OCI-LY7 (cell line): ENCODE results near the gene PELO. TPM values are rescaled to one million over a fixed set of nuclear protein-coding genes. Genes with fewer than 3 reads are reported as not detected.

Experiments
- BruUV-seq: library from RNA; stranded (reverse); fragments of 400-500 nt; replicated peaks from 2 replicates; lab custom pipeline; 2021; lab: Mats Ljungman, UMichigan
- CTCF ChIA-PET: fragments of 300-600 bp; sonication (Branson Sonifier 250); formaldehyde crosslinking; loops from one replicate; lab custom pipeline; 2022; ENCODE audit warnings: antibody characterized with exemption; ENCODE audit not compliant: unreplicated experiment; lab: Charles Lee
- POLR2A ChIA-PET: fragments of 300-600 bp; sonication (Branson Sonifier 250); formaldehyde crosslinking; loops from one replicate; lab custom pipeline; 2022; ENCODE audit warnings: antibody characterized with exemption; lab: Charles Lee
- DNase-seq: peaks from one replicate; pipeline ENCODE4 v3.0.0-alpha.2; 2015; ENCODE audit warnings: low spot score
- H2AFZ ChIP-seq: fragments of 200-600 bp; sonication (generic), shearing (Covaris generic); 2 replicates; pipeline ENCODE4 v1.6.1; 2014; ENCODE audit warnings: mild to moderate bottlenecking, antibody characterized with exemption, low read length, moderate library complexity
- H3K27ac ChIP-seq: fragments of 200-600 bp; sonication (generic); 2 replicates; pipeline ENCODE4 v1.5.1; 2014; ENCODE audit warnings: mixed run types, low read depth, mild to moderate bottlenecking, moderate library complexity, low read length, inconsistent platforms; ENCODE audit not compliant: poor library complexity, severe bottlenecking
- H3K36me3 ChIP-seq: fragments of 200-600 bp; sonication (generic); 2 replicates; pipeline ENCODE4 v1.6.1; 2014; ENCODE audit warnings: mild to moderate bottlenecking, antibody characterized with exemption, low read length, moderate library complexity, mixed read lengths; ENCODE audit not compliant: insufficient read depth
- H3K4me1 ChIP-seq: fragments of 200-600 bp; sonication (generic); 2 replicates; pipeline ENCODE4 v1.5.1; 2014; ENCODE audit warnings: mild to moderate bottlenecking, low read length; ENCODE audit not compliant: insufficient read depth, poor library complexity, severe bottlenecking
- H3K4me2 ChIP-seq: fragments of 200-600 bp; sonication (generic); 2 replicates; pipeline ENCODE4 v1.6.1; 2014; ENCODE audit warnings: mild to moderate bottlenecking, low read length
- H3K4me3 ChIP-seq: fragments of 200-600 bp; sonication (generic); 2 replicates; pipeline ENCODE4 v1.5.1; 2014; ENCODE audit warnings: mild to moderate bottlenecking, low read depth, low read length; ENCODE audit not compliant: poor library complexity, severe bottlenecking
- H3K79me2 ChIP-seq: fragments of 200-600 bp; sonication (generic); 2 replicates; pipeline ENCODE4 v1.6.1; 2016; ENCODE audit warnings: low read depth, mild to moderate bottlenecking, low read length, moderate library complexity, mixed read lengths; ENCODE audit not compliant: insufficient read depth
- H3K9me2 ChIP-seq: fragments of 200-600 bp; sonication (generic); 2 replicates; pipeline ENCODE4 v1.6.1; 2016; ENCODE audit warnings: mild to moderate bottlenecking, low read length, mixed read lengths; ENCODE audit not compliant: insufficient read depth
- H3K9me3 ChIP-seq: fragments of 200-600 bp; sonication (generic); 2 replicates; pipeline ENCODE4 v1.6.1; 2014; ENCODE audit warnings: mild to moderate bottlenecking, mixed run types, low read length, mixed read lengths
- H4K20me1 ChIP-seq: fragments of 200-600 bp; sonication (generic); 2 replicates; pipeline ENCODE4 v1.6.1; 2014; ENCODE audit warnings: mild to moderate bottlenecking, antibody characterized with exemption, low read length, moderate library complexity, mixed read lengths; ENCODE audit not compliant: insufficient read depth
- EZH2phosphoT487 ChIP-seq: fragments of 200-600 bp; sonication (generic); IDR thresholded peaks from 2 replicates; pipeline ENCODE4 v1.6.1; 2018; ENCODE audit warnings: low read depth, borderline replicate concordance, mild to moderate bottlenecking, mixed run types, antibody characterized with exemption, low read length, moderate library complexity, mixed read lengths
- intact Hi-C: fragments of 100-400 bp; cut with micrococcal nuclease; formaldehyde crosslinking; loops from one replicate; pipeline ENCODE4 v1.10.0; 2022; ENCODE audit not compliant: unreplicated experiment
- total RNA-seq, 2 experiments: library from RNA; depleted of rRNA in 1 of 2; stranded (reverse); fragments of >200 nt in 1 of 2; shearing (Covaris generic) in 1 of 2; gene quantifications; 2 replicates each; pipeline ENCODE4 v1.2.3, GENCODE V29; 2014 to 2022
- TF ChIP-seq, protein P1 (sequence below): fragments of 200-600 bp; sonication (generic); conservative IDR thresholded peaks from 2 replicates; pipeline ENCODE4 v1.5.1; 2014; ENCODE audit warnings: mild to moderate bottlenecking, antibody characterized with exemption, low read length, moderate library complexity, mixed read lengths

PELO gene
- total RNA-seq, 2 experiments from 2014 or later: 10.2 to 13.0 TPM

DNA sequence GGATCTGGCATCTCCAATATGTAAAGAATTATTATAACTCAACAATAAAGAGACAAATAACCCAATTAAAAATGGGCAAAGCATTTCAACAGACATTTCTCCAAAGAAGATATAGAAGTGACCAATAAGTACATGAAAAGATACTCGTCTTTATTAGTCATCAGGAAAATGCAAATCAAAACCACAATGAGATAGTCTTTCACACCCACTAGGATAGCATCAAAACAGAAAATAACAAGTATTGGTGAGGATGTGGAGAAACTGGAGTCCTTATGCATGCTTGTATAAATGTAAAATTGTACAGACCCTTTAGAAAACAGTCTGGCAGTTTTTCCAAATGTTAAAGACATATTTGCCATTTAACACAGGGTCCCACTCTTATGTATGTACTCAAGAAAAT lies 39.1 kb upstream of the PELO start:
- Histone ChIP-seq H2AFZ (no peak overlapping the region), H4K20me1 (no peaks in the 10 kb centered on the region), H3K27ac (no peak overlapping the region), H3K36me3 (no peaks in the 10 kb centered on the region), H3K4me2 (no peak overlapping the region), H3K4me1 (no peaks in the 10 kb centered on the region), H3K9me2 (no peaks in the 10 kb centered on the region), H3K79me2 (no peaks in the 10 kb centered on the region), H3K9me3 (no peaks in the 10 kb centered on the region), H3K4me3 (no peak overlapping the region)
- no TSS peak for BruUV-seq
- intact Hi-C loops: no loop called here
- ChIA-PET POLR2A (no interaction called here), CTCF (no interaction called here)
- DNase-seq: no peak
- TF ChIP-seq, protein P1, sequence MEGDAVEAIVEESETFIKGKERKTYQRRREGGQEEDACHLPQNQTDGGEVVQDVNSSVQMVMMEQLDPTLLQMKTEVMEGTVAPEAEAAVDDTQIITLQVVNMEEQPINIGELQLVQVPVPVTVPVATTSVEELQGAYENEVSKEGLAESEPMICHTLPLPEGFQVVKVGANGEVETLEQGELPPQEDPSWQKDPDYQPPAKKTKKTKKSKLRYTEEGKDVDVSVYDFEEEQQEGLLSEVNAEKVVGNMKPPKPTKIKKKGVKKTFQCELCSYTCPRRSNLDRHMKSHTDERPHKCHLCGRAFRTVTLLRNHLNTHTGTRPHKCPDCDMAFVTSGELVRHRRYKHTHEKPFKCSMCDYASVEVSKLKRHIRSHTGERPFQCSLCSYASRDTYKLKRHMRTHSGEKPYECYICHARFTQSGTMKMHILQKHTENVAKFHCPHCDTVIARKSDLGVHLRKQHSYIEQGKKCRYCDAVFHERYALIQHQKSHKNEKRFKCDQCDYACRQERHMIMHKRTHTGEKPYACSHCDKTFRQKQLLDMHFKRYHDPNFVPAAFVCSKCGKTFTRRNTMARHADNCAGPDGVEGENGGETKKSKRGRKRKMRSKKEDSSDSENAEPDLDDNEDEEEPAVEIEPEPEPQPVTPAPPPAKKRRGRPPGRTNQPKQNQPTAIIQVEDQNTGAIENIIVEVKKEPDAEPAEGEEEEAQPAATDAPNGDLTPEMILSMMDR: no peak
- TF ChIP-seq EZH2phosphoT487: no peak

- Histone ChIP-seq H3K36me3 (no peaks in the 10 kb centered on the region), H3K9me2 (no peaks in the 10 kb centered on the region), H4K20me1 (no peaks in the 10 kb centered on the region), H3K79me2 (no peaks in the 10 kb centered on the region), H3K27ac (no peak overlapping the region), H2AFZ (no peak overlapping the region), H3K4me1 (no peaks in the 10 kb centered on the region), H3K4me2 (no peak overlapping the region), H3K9me3 (no peaks in the 10 kb centered on the region), H3K4me3 (no peak overlapping the region)
- TF ChIP-seq, protein P1: no peak
- no peak for TF ChIP-seq EZH2phosphoT487
- intact Hi-C loops: no loop called here
- BruUV-seq: no TSS peak
- CTCF ChIA-PET: no interaction called here
- POLR2A ChIA-PET: no interaction called here
- DNase-seq: no peak
Observed at GRCh38 chr5:52749666-52750065, 38.0 kb upstream of the PELO start.

GRCh38 chr5:52751137-52751536 lies 36.6 kb upstream of the PELO start:
- TF ChIP-seq EZH2phosphoT487: no peak
- TF ChIP-seq, protein P1: no peak
- no peak overlapping the region for H3K4me3 ChIP-seq
- no TSS peak for BruUV-seq
- H3K36me3 ChIP-seq: no peaks in the 10 kb centered on the region
- H3K9me2 ChIP-seq: no peaks in the 10 kb centered on the region
- no peaks in the 10 kb centered on the region for H4K20me1 ChIP-seq
- H3K79me2 ChIP-seq: no peaks in the 10 kb centered on the region
- intact Hi-C loops: no loop called here
- CTCF ChIA-PET: no interaction called here
- H3K4me1 ChIP-seq: no peaks in the 10 kb centered on the region
- H3K9me3 ChIP-seq: no peaks in the 10 kb centered on the region
- no peak overlapping the region for H3K4me2 ChIP-seq
- no peak overlapping the region for H3K27ac ChIP-seq
- DNase-seq: no peak
- H2AFZ ChIP-seq: no peak overlapping the region
- POLR2A ChIA-PET: no interaction called here
